Muscle of arm (tissue), 12 donors: ENCODE results near the gene RBM23. TPM values are rescaled to one million over a fixed set of nuclear protein-coding genes. Genes with fewer than 3 reads are reported as not detected.
A peak's percentile ranks its signal among the peaks of the same experiment; 100 is the strongest.

Source experiments
- DNase-seq: peaks from one replicate; pipeline ENCODE4 v3.0.0-alpha.2; 2013
- polyA plus RNA-seq, 12 donors: library from polyadenylated mRNA; unstranded; fragments of 120-200 nt; gene quantifications; one replicate each; pipeline ENCODE4 v1.2.1, GENCODE V29; 2013; ENCODE audit not compliant: insufficient read length in 12 of 12

Gene RBM23
- polyA plus RNA-seq, 12 donors = 48.3 to 86.1 (median 57.0) TPM; not detected in 1

GRCh38 chr14:22887990-22888378 lies 31.0 kb downstream of the RBM23 start:
- no peak for DNase-seq

DNA sequence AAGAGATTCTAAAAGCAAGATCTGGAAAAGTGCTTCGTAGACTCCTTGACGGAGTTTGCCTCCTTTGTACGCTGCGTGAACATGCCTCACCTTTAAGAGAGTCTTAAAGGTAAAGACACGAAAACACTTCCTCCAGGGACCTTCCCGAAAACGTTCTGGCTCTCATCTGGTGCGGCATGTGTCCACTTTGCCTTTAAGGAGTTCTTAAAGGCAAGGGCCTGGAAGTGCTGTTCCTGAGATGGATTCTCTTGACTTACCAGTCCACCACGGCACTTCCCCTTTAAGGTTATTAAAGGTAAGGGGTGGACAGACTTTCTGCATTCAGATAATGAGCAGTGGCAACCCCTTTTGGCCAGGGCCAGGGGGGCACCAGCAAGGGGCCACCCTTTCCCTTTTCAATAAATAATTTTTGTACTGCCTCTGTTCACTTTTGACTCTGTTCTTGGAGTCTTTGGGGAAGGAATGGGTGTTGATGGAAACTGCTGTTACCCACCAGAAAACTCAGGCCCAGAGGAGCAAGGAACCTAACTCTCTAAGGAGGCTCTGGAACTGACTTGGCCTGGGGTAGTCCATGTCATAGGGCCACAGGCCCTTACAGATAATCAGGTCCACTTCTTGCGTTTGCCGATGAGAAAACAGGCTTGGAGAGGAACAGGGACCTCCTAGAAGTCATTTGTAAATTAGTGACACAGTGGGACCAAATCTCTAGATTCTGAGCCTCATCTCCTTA lies 31.5 kb downstream of the RBM23 start:
- peak; percentile 34 for DNase-seq

- peak; percentile 45 for DNase-seq
Measured at GRCh38 chr14:22886500-22887259, 32.3 kb downstream of the RBM23 start.

DNA sequence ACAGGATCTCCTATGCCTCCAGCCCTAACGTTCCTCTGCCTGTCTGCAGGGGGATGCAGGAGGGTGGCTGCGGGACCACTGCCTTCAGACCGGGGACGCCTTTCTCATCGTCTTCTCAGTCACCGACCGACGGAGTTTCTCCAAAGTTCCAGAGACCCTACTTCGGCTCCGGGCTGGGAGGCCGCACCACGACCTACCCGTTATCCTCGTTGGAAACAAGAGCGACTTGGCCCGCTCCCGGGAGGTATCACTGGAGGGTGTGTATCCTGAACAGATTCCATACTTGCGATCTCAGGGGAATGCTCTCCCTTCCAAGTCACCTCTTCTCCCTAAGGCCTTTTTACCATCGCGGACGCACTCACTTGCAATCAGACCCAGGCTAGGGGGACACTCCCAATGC lies 33.0 kb downstream of the RBM23 start:
- DNase-seq = no peak

DNA sequence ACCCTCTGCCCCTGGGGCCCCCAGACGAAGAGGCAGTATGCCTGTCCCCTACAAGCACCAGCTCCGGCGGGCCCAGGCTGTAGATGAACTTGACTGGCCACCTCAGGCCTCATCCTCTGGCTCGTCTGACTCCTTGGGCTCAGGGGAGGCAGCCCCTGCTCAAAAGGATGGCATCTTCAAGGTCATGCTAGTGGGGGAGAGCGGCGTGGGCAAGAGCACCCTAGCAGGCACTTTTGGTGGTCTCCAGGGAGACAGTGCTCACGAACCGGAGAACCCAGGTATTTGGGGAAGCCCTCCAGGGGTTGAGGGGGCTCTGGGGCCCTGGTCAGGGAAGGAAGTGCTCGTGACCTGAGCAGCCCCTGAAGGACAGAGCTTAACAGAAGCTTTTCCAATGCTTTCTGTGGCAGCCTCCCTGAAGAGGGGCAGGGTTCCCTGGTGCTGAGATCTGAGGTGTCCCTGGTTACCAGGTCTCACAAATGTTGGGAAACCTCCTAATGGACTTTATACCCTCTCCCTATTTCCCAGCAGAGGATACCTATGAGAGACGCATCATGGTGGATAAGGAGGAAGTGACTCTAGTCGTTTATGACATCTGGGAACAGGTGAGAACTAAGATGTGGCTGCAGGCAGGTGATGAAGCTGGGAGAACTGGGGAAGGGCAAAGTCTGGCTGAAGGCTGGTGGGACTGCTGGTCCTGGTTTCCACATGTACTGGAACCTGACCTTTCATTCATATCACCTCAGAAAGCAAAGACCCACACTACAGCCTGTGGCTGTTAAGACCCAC lies 34.0 kb downstream of the RBM23 start:
- DNase-seq = no peak

DNA sequence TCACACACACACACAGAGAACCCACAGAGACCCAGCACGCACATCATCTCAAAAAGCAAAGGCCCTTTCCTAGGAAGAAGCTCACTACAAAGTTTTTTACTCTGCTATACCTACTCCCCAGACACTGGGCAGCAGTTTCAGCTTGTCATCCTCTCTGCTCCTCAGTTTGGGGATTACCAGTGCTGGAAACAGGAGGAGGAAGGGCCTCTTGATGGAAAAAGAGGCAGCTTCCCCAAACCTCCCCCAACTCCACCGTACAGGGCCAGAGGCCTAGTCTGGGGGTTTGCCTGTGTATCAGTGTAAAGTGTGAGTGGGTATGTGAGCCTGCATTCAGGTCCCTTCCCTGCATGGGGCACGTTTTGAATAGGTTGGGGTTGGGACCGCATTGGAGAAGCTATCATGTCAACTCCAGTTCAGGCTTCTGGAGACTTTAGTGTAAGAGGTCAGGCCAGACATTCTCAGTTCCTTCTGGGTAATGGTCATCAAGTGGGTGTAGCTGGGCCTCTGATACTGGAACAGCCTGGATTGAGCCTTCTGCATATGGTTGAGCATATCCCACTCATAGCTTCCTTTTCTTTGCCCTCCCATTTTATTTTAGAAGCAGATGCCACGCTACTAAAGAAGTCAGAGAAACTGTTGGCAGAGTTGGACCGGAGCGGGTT lies 34.7 kb downstream of the RBM23 start:
- DNase-seq = no peak

- DNase-seq = no peak
Measured at GRCh38 chr14:22883173-22883976, 35.6 kb downstream of the RBM23 start, which contains the start of gene REM2. Gene REM2 (plus strand): TSS chr14:22883222. CDS start chr14:22883288, 66 bp downstream.

DNA sequence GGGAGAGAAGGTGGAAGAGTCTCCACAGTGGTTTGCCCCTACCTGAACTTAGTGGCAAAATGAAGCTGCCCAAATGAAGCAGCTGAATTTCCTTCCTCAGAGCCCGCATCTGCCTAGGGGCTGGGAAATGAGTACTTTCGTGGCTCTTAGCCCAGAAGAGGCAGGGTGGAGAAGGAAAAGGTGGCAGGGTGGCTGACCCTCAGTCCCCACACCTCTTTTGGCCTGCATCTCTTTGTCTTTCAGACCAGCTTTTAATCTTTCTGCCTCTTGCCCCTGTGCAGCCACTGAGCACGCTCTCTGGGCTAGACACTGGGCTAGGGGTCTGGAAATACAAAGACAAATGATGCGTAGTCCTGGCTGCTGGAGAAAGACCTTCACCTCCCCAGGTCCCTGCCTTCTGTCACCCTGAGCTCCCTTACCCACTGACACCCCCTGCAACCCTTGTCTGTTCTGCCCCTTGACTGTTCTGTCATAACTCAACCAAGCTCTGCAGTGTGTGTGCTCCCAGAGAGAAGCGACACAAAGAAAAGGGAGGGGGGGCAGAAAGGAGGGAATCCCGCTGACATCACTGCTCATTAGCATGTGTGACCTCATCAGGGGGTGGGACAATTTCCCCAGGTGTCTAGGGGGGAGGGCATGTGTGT lies 36.3 kb downstream of the RBM23 start:
- no peak for DNase-seq

GRCh38 chr14:22882064-22882463 lies 36.9 kb downstream of the RBM23 start:
- DNase-seq = no peak

- no peak for DNase-seq
Measured at GRCh38 chr14:22878271-22879246, 40.4 kb downstream of the RBM23 start.

- no peak for DNase-seq
Measured at GRCh38 chr14:22877000-22877501, 41.9 kb downstream of the RBM23 start.

- DNase-seq = no peak
Measured at GRCh38 chr14:22875748-22876319, 43.1 kb downstream of the RBM23 start.

GRCh38 chr14:22875003-22875747 lies 43.8 kb downstream of the RBM23 start:
- DNase-seq = no peak

DNA sequence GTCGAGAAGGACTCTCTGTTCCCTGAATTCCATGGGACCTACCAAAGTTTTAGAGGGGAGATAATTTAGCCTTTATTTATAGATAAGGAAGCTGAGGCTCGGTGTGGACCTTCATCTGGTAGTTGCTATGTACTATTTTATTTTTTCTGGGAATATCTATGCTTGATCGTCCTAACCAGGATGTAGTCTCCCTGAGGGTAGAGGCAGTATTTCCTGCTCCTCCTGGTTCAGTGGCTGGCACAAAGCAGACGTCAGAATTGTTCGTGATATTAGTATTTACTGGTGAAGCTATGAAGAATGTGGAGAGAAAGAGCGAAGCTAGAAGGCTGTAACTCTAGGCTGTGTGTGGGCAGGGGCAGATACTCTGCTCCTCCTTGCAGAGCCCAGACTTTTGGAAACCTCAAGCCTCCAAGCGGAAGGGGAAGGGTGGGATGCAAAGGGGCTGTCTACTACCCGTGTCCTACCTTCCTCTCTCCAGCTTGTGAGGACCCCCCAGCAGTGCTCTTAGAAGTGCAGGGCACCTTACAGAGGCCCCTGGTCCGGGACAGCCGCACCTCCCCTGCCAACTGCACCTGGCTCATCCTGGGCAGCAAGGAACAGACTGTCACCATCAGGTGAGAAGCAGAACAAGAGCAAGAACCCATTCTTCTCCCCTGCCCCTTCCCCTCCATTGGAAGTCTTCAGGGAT lies 46.0 kb downstream of the RBM23 start:
- no peak for DNase-seq

GRCh38 chr14:22872033-22872832 lies 46.7 kb downstream of the RBM23 start:
- peak; percentile 89 for DNase-seq
